Neutrophil (primary cell): ENCODE measurements around the gene CA10.

Experiments used
- H3K27ac ChIP-seq: fragments of 200-600 bp; sonication (generic); 2 replicates; pipeline ENCODE4 v1.5.1; 2016; ENCODE audit warnings: mild to moderate bottlenecking, moderate library complexity
- H3K27me3 ChIP-seq: fragments of 200-600 bp; sonication (generic); 2 replicates; pipeline ENCODE4 v1.6.0; 2016; ENCODE audit warnings: mild to moderate bottlenecking
- H3K36me3 ChIP-seq: fragments of 200-600 bp; sonication (generic); 2 replicates; pipeline ENCODE4 v1.5.1; 2017
- H3K4me1 ChIP-seq, 2 experiments: fragments of 200-600 bp in 1 of 2; sonication (generic) in 1 of 2; 1 replicate in 1 of 2; 2 replicates in 1 of 2; pipeline versions ENCODE4 v1.5.1 to v1.6.1; 2013 to 2016; ENCODE audit warnings: low read depth in 1 of 2, low read length in 1 of 2, mild to moderate bottlenecking in 1 of 2, moderate library complexity in 1 of 2; ENCODE audit not compliant: control insufficient read depth in 1 of 2, insufficient read depth in 1 of 2
- H3K4me3 ChIP-seq, 2 experiments: fragments of 200-600 bp in 1 of 2; sonication (generic) in 1 of 2; 1 replicate in 1 of 2; 2 replicates in 1 of 2; pipeline ENCODE4 v1.5.1; 2013 to 2016; ENCODE audit warnings: low read depth in 1 of 2, low read length in 1 of 2, mild to moderate bottlenecking in 1 of 2, moderate library complexity in 1 of 2
- H3K9me3 ChIP-seq: fragments of 200-600 bp; sonication (generic); 2 replicates; pipeline ENCODE4 v1.5.1; 2016
- CTCF ChIP-seq: fragments of 200-600 bp; sonication (generic); IDR thresholded peaks from 2 replicates; pipeline ENCODE4 v1.5.1; 2016; ENCODE audit warnings: antibody characterized with exemption

Gene CA10

DNA sequence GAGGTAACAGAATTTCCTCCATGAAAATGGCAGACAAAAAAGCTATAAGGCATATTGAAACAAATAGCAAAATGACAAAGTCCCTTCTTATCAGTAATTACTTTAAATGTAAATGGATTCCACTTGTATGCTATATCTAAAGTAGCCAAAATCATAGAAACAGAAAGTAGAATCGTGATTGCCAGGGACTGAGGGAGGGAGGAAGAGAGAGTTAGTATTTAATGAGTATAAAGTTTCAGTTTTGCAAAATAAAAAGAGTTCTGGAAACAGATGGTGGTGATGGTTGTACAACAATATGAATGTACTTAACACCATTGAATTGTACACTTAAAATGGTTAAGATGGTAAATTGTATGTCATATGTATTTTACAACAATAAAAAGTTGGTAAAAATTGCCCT lies 407.4 kb downstream of the CA10 start:
- Histone ChIP-seq H3K27ac (no peak overlapping the region), H3K4me1 (no peaks in the 10 kb centered on the region), H3K4me3 (no peak overlapping the region), H3K9me3 (no peaks in the 10 kb centered on the region), H3K36me3 (no peaks in the 10 kb centered on the region), H3K27me3 (no peaks in the 10 kb centered on the region)
- TF ChIP-seq CTCF: no peak

DNA sequence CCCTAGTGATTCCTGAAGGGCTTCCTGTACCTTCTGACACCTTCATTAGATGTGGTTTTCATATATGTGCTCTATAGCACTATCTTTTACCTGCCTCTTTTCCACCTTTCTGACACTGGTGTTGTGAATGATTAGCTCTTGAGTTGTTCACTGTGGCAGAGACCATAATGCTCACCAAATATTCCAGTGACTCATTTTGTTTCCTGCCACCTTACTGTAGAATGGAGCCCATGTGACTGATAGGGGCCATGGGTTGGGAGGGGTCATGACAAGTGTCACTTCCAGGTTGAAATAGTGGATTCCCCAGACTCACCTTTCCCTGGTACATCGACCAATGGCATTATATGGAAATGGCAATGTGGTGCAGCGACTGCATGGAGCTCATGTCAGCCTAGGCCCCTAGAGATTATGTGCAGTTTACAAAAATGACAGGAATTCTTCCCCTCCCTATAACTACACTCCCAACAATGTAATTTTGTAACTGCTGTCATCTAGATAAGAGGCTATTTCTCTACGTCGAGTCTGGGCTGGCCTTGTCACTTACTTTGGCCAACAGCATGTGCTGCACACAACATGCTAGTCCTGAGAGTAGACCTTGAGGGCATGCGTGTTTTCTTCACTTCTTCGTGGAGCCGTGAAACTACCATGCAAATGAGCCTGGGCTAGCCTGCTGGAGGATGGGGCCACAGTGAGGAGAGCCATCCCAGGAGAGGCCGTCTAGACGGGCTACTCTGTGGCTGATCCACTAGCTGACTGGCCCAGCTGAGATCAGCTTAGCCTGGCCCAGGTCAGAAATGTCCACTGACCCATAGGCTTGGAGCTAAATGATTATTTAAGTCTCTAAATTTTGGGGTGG lies 409.5 kb downstream of the CA10 start:
- Histone ChIP-seq H3K4me1 (no peaks in the 10 kb centered on the region), H3K27ac (no peak overlapping the region), H3K4me3 (no peak overlapping the region), H3K9me3 (no peaks in the 10 kb centered on the region), H3K27me3 (no peaks in the 10 kb centered on the region), H3K36me3 (no peaks in the 10 kb centered on the region)
- no peak for TF ChIP-seq CTCF

- TF ChIP-seq CTCF: no peak
- Histone ChIP-seq H3K4me3 (no peak overlapping the region), H3K27me3 (no peaks in the 10 kb centered on the region), H3K9me3 (no peaks in the 10 kb centered on the region), H3K36me3 (no peaks in the 10 kb centered on the region), H3K4me1 (no peaks in the 10 kb centered on the region), H3K27ac (no peak overlapping the region)
Measured at GRCh38 chr17:51746421-51746820, 412.1 kb downstream of the CA10 start.

DNA sequence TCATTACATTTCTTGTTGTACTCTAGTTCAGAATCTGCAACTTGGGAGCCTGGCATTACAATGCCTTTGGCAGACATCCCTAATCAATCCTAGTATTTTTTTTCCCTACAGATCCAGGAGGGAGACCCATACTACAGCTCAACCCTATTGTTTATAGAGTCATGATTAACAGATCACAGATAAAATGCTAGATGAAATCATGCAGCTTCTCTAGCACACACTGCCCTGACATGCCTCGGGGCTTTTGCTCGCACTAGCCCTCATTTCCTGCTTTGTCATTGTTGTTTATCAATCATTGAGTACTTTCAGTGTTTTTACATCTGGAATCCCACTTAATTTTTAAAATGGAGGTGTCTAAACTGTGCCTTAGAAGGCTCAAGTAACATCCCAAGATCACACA lies 412.5 kb downstream of the CA10 start:
- Histone ChIP-seq H3K27ac (no peak overlapping the region), H3K4me3 (no peak overlapping the region), H3K36me3 (no peaks in the 10 kb centered on the region), H3K4me1 (no peaks in the 10 kb centered on the region), H3K9me3 (no peaks in the 10 kb centered on the region), H3K27me3 (no peaks in the 10 kb centered on the region)
- no peak for TF ChIP-seq CTCF

DNA sequence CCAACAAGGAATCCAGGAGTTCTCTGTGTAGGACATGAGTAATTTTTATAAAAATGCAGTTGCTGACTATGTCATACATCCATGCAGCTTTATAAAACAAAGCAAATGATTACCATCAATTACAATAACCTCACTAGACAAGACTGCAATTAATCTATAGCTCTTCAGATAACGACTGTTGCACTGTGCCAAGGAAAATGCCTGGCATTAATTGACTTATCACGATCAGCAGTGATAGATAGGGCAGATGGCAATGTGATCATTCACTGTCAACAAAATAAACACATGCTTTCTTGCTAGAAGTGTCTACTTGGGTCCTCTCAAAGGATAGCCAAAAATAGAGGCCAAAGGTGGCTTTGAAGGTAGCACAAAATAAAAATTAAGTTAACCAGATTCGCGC lies 415.0 kb downstream of the CA10 start:
- Histone ChIP-seq H3K36me3 (no peaks in the 10 kb centered on the region), H3K9me3 (no peaks in the 10 kb centered on the region), H3K4me1 (no peaks in the 10 kb centered on the region)

More for the DNA sequence above, 415.0 kb downstream of the CA10 start:
- no peak for TF ChIP-seq CTCF
- no peak overlapping the region for H3K27ac ChIP-seq
- no peak overlapping the region for H3K4me3 ChIP-seq
- no peaks in the 10 kb centered on the region for H3K27me3 ChIP-seq
